GM18868 (cell line): ENCODE results near the gene ZNF674.
"Not testable (repeated sequence)": the region's sequence is repeated elsewhere in the genome, so short reads cannot be mapped to it uniquely, and the experiment has no call there.

Source experiments
- ATAC-seq: cut with Tn5 transposase; IDR thresholded peaks from one replicate; pipeline ENCODE4 v1.9.1; 2021; ENCODE audit warnings: mild to moderate bottlenecking, moderate library complexity; ENCODE audit not compliant: unreplicated experiment

The ZNF674 gene

DNA sequence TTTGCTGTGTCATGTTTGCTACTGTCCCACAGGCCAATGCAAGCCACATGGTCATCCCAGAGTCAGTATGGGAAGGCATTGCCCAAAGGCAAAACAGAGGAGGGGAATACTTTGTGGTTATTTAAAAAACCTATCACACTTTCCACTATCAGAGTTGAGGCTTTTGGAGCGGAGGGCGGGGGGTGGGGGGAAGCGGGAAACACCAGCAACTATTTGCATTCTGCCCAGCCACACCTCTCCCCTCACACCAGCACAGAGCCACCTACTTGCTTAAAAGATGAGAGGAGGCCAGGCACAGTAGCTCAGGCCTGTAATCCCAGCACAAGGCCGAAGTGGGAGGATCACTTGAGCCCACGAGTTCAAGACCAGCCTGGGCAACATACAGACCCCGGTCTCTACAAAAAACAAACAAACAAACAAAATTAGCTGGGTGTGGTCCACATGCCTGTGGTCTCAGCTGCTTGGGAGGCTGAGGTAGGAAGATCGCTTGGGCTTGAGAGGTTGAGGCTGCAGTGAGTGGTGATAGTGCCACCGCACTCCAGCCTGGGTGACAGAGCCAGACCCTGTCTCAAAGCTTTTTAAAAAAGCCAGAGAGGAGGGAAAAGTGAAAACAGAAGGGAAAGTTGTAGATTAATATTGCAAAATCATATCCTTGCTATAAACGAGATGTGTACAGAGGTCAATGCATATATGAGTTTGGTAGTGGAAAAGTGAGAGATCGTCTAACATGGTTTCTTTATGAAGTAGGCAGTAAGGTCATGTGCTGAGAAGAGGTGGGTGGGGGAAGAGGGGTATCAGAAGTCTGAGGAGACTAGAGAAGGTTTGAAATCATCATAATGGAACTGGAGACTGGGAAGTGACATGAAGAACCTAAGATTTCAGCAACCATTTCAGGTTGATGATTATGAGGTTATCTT lies 26.5 kb upstream of the ZNF674 start:
- peak; percentile 25 for ATAC-seq

DNA sequence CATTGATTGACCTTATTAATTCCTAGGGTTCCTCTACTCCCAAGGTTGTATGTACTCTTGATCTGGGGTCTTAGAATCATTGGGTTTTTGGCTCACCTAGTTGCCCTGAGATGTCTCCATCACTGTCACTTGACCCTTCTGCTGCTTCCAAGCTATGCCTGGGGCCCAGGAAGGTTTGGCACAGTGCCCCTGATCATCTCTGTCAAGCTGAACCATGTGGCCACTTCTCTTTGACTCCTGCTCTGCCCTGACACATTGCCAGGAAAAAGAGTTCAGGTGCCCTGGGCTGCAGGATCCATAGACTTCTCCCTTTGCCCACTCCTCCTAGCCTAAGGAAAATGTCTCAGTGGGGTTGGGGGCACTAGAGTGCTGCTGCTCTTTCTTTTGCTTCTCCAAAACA lies 24.4 kb upstream of the ZNF674 start:
- no peak for ATAC-seq

DNA sequence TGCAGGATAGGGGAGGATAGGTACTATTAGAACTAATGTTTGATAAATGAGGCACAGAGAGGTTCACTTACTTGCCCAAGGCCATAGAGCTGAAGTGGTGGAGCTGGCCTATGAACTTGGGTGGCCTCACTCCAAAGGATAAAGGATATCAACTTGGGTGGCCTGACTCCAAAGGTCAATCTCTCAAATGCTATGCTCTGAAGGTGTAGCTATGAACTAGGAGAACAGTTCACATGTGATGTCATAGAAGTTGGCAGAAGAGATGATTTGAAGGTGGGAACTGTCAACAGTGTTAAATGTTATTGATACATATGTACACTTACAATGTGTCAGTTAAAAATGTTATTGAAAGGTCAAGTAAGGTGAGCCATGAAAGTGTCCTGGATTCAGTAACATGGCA lies 22.2 kb upstream of the ZNF674 start:
- ATAC-seq = no peak

DNA sequence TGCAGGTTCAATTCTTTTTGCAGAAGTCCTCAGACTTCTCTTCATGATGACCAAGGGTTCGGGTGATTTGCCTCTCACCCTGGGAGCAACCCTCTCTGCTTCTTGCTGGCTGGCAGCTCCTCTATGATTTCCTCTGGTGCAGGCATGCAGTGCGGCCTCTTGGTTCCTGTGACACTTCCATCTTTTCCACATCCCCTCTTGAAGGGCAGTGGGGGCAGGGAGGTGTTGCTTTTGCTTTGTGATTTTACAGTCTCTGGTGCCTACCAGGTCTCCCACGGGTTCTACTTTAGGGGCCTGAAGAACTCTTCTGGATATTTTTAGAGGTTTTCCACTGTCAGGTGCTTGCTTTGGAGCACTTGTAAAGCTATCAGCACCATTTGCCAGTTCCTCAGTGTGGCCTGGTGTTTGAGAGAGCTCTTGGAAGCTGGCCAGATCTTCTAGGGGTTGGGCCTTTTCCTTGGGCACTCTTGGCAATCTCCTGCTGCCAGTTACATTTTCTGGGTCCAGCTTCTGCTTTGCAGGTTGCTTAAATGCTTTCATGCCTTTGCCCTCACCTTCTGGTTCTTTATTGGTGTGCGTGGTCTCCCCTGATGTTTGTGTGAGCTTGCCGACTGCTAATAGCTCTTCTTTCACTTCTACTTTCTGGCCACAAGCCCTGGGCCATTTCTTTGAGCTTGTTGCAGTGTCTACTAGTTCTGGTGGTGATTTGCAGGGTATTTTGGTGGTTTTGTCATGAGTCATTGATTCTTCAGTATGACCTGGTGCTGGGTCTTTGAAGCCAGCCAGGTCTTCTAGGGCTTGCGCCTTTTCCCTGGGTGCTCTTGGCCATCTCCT lies 16.8 kb upstream of the ZNF674 start:
- ATAC-seq = peak; percentile 99

DNA sequence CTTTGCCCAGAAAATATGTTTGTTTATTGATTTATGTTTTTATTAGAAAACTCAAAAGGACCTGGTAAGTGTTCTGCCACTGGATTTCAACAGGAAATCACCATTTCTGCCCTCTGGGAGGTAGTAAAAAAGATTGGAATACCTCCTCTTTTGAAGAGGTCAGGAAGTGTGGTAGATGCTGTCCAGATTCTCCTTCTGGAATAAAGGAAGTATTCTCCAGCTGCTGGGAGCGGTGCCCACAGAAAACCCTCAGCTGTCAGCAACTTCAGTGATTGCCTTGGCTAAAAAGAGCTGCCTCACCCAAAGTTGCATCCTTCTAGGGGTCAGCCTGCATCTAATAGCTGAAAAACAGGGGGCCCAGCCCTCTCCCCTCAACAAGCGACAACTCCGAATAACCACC lies 13.8 kb upstream of the ZNF674 start:
- ATAC-seq = no peak

DNA sequence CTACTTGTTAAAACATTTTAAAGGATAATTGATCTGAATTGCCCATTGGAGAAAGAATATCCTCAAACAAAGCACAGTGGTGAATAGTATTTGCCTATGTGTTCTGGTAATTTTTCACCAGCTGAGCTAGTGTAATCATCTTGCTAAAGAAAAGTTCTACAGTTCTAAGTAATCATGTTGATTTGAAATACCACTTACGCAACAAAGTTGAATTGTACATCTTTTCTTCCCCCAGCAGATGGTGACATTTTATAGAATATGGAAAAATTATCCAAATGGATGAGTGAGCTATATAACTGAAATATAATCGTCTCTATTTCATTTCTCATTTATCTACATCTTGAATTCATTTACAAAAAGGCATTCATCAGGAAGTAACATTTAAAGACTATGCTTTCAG lies 9.7 kb upstream of the ZNF674 start:
- no peak for ATAC-seq

DNA sequence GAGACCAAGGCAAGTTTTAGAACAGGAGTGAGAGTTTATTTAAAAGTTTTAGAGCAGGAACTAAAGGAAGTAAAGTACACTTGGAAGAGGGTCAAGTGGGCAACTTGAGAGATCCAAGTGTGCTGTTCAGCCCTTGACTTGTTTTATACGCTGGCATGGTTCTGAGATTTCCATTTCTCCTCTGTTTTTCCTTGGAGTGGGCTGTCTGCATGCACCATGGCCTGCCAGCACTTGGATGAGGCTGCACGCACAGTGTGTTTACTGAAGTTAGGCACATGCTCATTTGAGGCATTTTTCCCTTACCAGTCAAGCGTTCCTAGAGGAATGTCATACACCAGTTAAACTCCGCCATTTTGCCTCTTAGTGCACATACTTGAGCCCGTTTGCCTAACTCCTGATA lies 8.7 kb upstream of the ZNF674 start:
- ATAC-seq = no peak

DNA sequence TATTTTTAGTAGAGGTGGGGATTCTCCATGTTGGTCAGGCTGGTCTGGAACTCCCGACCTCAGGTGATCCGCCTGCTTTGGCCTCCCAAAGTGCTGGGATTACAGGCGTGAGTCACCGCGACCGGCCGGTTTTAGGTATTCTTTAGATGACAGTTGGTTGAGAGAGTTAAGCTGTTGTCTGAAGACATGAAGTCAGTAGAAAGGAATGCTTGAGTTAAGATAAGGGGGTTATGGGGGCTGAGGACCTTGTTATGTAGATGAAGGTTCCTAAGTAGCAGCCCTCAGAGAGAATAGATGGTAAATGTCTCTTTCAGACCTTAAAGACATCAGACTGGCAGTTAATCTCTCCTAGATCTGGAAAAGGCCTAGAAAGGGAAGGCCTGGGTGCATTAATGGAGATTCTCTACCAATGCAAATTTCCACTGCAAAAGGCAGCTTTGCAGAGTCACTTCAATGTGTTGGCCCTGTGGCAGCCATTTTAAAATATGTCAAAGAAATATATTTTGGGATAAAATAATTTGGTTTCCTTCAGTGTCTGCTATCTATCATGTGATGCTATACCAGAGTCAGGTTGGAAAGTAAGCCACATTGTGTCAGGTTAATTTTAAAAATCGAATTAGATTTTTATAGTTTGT lies 6.4 kb upstream of the ZNF674 start:
- ATAC-seq = no peak

DNA sequence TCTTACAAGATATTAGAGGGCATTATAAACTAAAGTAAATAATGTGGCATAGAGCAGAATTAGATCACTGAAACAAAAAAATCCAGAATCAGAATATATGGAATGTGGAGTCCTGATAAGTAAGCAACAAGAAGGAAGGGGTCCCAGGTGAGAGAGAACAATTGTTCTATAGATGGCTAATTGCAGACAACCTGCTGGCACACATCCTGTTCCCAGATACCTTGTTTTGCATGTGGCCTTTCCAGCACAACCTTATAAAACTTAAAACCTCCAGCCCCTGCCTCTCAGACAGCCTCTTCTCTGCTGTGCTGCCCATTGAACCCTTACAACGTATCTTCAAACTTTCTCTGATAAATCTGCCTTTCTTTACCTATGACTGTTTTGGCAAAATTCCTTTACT lies 4.7 kb upstream of the ZNF674 start:
- no peak for ATAC-seq

DNA sequence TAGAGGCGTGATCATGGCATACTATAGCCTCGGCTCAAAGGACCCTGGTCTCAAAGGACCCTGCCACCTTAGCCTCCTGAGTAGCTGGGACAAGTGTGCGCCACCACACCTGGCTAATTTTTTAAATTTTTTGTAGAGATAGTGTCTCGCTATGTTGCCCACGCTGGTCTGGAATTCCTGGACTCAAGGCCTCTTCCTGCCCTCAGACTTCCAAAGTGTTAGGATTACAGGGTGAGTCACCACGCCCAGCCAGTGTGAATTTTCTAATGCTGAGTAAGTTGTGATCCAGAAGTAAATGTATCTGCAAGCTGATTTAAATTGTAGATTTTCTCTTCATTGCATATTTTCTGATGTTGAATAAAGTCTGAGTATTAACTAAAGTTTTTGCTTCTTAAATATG lies 2.6 kb upstream of the ZNF674 start:
- ATAC-seq = no peak

DNA sequence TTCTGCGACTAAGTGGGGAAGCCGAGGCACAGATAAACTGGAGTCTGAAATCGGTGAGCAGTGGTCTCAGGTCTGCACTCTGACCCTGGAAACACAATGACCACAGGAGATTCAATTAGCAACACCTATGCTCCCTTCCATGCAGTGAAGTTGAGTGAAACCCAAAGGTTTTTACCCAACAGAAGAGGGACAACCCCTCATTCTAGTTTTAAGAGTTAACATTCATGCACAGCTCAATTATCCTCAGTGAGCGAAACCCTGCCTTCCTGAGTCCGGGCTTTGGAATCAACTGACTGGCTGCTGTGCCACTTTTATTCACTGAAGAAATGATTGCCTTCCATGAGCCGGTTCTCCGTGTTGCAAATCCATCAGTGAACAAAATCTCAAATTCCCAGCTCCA lies 694 bp downstream of the ZNF674 start:
- ATAC-seq = not testable (repeated sequence)

DNA sequence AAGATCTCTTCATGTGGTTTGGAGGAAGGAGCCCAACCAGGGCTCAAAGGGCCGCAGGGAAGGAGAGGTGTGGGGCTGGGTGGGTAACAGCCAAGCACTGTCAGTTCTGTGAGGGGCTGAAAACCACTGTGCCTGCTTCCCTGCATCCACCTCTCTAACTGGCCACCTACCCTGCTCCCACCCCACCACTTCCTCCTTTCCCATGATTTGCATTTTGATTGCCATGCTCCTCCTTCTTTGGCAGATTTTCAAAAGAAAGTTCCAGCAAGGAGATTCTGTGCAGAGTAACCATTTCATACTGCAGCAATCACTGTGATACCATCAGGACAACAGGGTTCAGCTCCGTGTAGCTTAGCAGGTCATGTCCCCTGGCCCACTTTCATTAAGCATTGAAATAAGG lies 1.8 kb downstream of the ZNF674 start:
- no peak for ATAC-seq

DNA sequence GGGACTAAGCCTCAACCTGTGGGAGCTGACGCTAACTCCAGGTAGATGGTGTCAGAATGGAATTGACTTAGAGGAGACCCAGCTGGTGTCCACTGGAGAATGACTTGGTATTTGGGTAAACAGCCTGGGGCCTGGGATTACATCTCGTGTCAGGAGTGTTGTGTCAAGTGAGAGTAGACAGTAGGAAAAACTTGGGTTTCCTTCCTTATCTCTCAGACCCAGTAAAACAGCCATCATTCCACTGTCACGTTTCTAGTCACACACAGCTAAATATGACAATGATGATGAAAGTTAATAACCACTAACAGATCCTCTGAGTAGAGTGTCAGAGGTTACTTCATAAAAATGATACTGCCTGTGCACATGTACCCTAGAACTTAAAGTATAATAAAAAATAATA lies 13.8 kb downstream of the ZNF674 start:
- no peak for ATAC-seq

DNA sequence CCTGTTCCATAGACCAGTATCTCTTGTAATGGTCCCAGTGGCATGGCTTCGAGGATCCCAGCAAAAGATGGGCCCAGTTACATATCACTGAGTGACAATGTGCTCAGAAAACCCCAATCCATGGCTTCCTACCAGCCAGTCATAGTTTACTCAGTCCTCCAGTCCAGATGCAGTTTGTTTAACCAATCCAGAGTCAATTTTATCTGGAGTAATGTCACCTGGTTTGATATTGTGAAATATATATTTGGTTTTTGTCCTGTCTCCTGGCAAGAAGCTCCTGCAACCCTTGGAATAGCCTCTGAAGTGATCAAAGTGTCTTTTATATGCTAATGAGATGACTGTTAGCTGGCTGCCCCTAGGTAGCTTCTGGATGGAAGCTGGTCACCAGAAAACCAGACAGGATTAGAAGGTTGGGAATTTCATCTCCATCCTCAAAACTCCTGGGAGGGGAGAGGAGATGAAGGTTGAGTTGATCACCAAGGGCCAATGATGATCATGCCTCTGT lies 14.8 kb downstream of the ZNF674 start:
- not testable (repeated sequence) for ATAC-seq

DNA sequence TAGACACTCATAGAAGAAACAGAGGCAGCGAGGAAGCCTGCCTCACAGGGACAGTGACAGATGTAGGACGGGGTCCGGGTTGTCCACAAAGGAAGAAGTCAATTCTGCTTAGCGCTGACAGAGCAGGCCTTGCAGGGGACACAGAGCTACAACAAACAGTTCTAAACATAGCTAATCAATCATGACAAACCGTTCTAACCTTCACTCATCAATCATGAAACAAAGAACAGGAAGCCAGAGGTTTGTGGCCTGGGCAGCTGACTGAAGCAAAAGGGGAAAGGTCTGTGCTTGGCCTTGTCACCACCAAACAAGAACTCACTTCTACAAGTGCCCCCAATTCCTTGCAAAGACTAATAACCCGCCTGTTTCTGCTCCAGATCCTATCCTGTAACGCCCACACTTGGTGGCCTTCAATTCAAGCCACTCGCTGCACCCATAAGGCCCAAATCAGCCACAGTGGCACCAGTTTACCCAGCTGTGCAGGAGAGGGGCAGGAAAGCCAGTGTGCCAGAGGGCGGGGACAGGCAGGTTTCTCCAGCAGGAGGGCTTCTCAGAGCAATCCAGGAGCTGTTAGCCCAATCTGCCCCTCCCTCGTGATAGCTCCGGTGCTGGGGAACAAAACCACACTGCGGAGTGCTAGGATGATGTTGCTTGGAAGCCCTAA lies 15.3 kb downstream of the ZNF674 start:
- ATAC-seq = not testable (repeated sequence)

DNA sequence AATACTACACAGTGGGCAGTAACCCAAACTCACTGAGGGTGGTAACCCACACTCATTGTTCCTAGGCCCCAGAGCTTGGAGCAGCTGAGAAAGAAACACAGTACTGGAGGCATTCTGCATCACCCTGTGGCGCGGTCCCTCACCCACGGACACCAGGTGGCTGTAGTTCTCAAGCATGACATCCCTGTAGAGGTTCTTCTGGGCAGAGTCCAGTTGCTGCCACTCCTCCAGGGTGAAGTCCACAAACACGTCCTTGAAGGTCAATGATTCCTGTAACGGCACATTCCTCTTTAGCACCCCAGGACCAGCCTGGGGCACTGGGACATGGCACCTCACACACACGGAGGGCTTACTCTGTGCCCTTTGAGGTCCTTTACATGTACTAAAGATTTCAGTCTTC lies 16.6 kb downstream of the ZNF674 start:
- not testable (repeated sequence) for ATAC-seq

DNA sequence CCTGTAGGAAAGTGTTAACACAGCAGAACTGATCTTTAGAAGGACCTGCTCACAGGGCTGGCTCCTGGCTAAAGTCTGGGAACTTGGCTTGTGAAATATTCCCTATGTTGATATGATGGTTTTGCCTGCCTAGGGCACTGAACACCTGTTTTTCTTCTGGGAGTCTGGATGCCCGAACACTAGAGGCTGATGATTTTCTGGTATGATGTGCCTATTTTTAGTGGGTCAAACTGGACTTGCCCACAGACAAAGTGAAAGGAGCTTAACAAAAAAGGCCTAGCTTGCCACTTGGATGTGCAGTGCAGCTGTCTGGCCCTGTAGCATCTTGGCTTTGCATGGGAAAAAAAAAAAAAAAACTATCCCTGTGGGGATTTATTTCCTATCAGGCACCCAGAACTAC lies 39.1 kb downstream of the ZNF674 start:
- no peak for ATAC-seq

DNA sequence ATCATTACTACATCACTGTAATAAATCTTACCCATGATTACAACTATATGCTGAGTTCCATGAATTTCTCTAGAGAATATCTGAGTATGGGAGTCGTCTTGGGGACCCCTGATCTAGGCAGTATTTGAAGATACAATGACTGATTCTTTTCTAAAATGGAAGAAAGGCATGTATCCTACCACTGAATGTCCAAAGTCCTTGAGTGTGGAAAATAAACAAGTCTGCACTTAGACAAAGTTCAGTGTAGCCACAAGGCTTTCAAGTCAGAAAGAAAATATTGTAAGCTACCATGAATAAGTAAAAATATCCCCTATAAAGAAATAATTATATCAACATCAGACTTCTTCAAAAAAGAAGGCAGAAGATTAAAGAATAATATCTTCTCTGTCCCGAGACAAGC lies 42.4 kb downstream of the ZNF674 start:
- ATAC-seq = no peak

DNA sequence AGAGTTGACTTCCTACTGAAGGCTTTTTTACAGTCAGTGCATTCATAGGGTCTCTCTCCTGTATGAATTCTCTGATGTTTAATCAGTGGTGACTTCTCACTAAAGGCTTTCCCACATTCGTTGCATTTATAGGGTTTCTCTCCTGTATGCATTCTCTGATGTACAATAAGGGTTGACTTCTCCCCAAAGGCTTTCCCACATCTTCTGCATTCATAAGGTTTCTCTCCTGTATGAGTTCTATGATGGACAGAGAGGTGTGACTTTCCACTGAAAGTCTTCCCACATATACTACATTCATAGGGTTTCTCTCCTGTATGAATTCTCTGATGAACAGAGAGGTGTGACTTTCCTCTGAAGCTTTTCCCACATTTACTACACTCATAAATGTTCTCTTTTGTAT lies 45.2 kb downstream of the ZNF674 start:
- ATAC-seq = no peak

DNA sequence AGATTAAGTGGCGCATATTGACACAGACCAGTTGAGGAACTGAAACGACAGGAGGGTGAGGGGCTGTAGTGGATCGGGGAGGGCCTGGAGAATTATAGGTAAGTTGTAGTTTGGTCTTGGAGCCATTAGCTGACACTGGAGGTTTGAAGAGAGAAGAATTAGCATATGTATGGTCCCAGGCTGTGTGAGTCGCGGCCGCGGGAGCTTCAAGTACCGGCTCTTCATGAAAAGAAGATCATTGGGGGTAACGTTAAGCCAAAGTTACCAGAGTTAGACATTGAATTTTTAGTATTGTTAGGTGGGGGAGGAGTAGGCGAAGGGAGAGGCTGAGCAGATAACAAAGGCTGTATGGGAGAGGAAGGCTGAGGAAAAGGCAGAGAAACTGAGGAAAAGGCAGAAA lies 56.5 kb downstream of the ZNF674 start:
- ATAC-seq = no peak

DNA sequence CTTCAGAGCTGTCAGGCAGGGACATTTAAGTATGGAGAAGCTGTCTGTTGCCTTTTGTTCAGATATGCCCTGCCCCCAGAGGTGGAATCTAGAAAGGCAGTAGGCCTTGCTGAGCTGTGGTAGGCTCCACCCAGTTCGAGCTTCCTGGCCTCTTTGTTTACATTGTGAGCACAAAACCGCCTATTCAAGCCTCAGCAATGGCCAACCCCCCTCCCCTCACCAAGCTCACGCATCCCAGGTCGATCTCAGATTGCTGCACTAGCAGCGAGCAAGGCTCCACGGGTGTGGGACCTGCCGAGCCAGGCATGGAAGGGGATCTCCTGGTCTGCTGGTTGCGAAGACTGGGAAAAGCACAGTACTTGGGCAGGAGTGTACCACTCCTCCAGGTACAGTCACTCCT lies 59.3 kb downstream of the ZNF674 start:
- ATAC-seq = no peak
